HCT116 (cell line): ENCODE data around the gene ZC3H12D. TPM values are rescaled to one million over a fixed set of nuclear protein-coding genes. Genes with fewer than 3 reads are reported as not detected.
"Not testable (repeated sequence)": the region's sequence is repeated elsewhere in the genome, so short reads cannot be mapped to it uniquely, and the experiment has no call there.

ENCODE experiments used
- ATAC-seq: fragments of 200-7000 bp; cut with Tn5 transposase; 2 replicates; pipeline ENCODE4 v1.9.1; 2020; ENCODE audit warnings: mild to moderate bottlenecking, moderate library complexity
- BruUV-seq: library from RNA; stranded (reverse); fragments of 400-500 nt; replicated peaks from 2 replicates; lab custom pipeline; 2021; lab: Mats Ljungman, UMichigan
- CTCF ChIA-PET: fragments of 300-600 bp; sonication (Branson Sonifier 250); formaldehyde crosslinking; loops from one replicate; lab custom pipeline; 2021; ENCODE audit warnings: antibody characterized with exemption; lab: Charles Lee
- POLR2A ChIA-PET: fragments of 300-600, 350-600 bp; sonication (Branson Sonifier 250); formaldehyde crosslinking; loops from one replicate; lab custom pipeline; 2021; ENCODE audit warnings: antibody characterized with exemption; lab: Charles Lee
- RAD21 ChIA-PET, 2 experiments: fragments of 300-600 bp; sonication (Branson Sonifier 250); formaldehyde crosslinking; loops; one replicate each; lab custom pipeline; 2023; ENCODE audit warnings: low total read pairs in 2 of 2; ENCODE audit not compliant: uncharacterized antibody in 2 of 2, unreplicated experiment in 2 of 2, low non-redundant PET in 1 of 2; lab: Charles Lee
- DNase-seq: peaks from one replicate; pipeline ENCODE4 v3.0.0-alpha.2; 2010; ENCODE audit warnings: low read depth, low spot score
- H2AFZ ChIP-seq: fragments of 200-600 bp; shearing (Covaris generic), sonication (generic); 2 replicates; pipeline ENCODE4 v1.6.1; 2017; ENCODE audit warnings: low read depth, mixed run types, mixed read lengths, antibody characterized with exemption, low read length; ENCODE audit not compliant: poor library complexity, severe bottlenecking
- H3K27ac ChIP-seq: 2 replicates; pipeline ENCODE4 v1.5.1; 2012; ENCODE audit warnings: low read depth, low read length
- H3K27me3 ChIP-seq: fragments of 200-600 bp; sonication (generic); 2 replicates; pipeline ENCODE4 v1.6.1; 2016; ENCODE audit warnings: mixed run types, low read length, mixed read lengths; ENCODE audit not compliant: insufficient read depth
- H3K36me3 ChIP-seq, 2 experiments: fragments of 200-500 bp in 1 of 2; fragments of 200-600 bp in 1 of 2; sonication (Bioruptor generic) in 1 of 2; sonication (generic) in 1 of 2; 2 replicates each; pipeline versions ENCODE4 v1.5.1 to v1.6.1; 2014 to 2016; ENCODE audit warnings: low read length in 2 of 2, inconsistent platforms in 1 of 2, mixed read lengths in 1 of 2, mixed run types in 1 of 2; ENCODE audit not compliant: insufficient read depth in 2 of 2, control insufficient read depth in 1 of 2
- H3K4me1 ChIP-seq, 2 experiments: fragments of 200-600 bp in 1 of 2; sonication (generic) in 1 of 2; 2 replicates each; pipeline versions ENCODE4 v1.5.1 to v1.6.1; 2012 to 2017; ENCODE audit warnings: low read length in 2 of 2, inconsistent platforms in 1 of 2, mild to moderate bottlenecking in 1 of 2, mixed read lengths in 1 of 2, mixed run types in 1 of 2, moderate library complexity in 1 of 2; ENCODE audit not compliant: insufficient read depth in 2 of 2, control insufficient read depth in 1 of 2
- H3K4me2 ChIP-seq: fragments of 200-600 bp; sonication (generic); 2 replicates; pipeline ENCODE4 v1.6.1; 2017; ENCODE audit warnings: mixed run types, low read length, mixed read lengths
- H3K4me3 ChIP-seq, 2 experiments: fragments of 200-600 bp in 1 of 2; sonication (generic) in 1 of 2; replicated peaks in 1 of 2; 2 replicates each; pipeline ENCODE4 v1.5.1; 2011 to 2016; ENCODE audit warnings: low read length in 2 of 2, control low read depth in 1 of 2, low read depth in 1 of 2, mild to moderate bottlenecking in 1 of 2, mixed read lengths in 1 of 2, mixed run types in 1 of 2
- H3K79me2 ChIP-seq: fragments of 200-600 bp; sonication (generic); 2 replicates; pipeline ENCODE4 v1.6.1; 2017; ENCODE audit warnings: mild to moderate bottlenecking, mixed run types, low read length, moderate library complexity, mixed read lengths; ENCODE audit not compliant: insufficient read depth
- H3K9ac ChIP-seq: fragments of 200-600 bp; sonication (generic); 2 replicates; pipeline ENCODE4 v1.6.1; 2016; ENCODE audit warnings: low read length, mixed read lengths
- H3K9me2 ChIP-seq: fragments of 200-600 bp; sonication (generic), shearing (Covaris generic); 2 replicates; pipeline ENCODE4 v1.6.1; 2017; ENCODE audit warnings: mixed run types, mild to moderate bottlenecking, moderate library complexity; ENCODE audit not compliant: insufficient read depth
- H3K9me3 ChIP-seq, 2 experiments: fragments of 200-500 bp in 1 of 2; fragments of 200-600 bp in 1 of 2; sonication (Bioruptor generic) in 1 of 2; sonication (generic) in 1 of 2; 2 replicates each; pipeline ENCODE4 v1.6.1; 2014 to 2017; ENCODE audit warnings: low read length in 2 of 2, mixed read lengths in 2 of 2, inconsistent platforms in 1 of 2, low read depth in 1 of 2, mild to moderate bottlenecking in 1 of 2, mixed run types in 1 of 2, moderate library complexity in 1 of 2; ENCODE audit not compliant: control insufficient read depth in 1 of 2, insufficient read depth in 1 of 2
- H4K20me1 ChIP-seq: fragments of 200-600 bp; sonication (generic), shearing (Covaris generic); 2 replicates; pipeline ENCODE4 v1.6.1; 2017; ENCODE audit warnings: mixed run types, mild to moderate bottlenecking, moderate library complexity; ENCODE audit not compliant: insufficient read depth
- CBX3 ChIP-seq: IDR thresholded peaks from 2 replicates; pipeline ENCODE4 v1.6.1; 2012; ENCODE audit warnings: low read depth
- EGR1 ChIP-seq: IDR thresholded peaks from 2 replicates; pipeline ENCODE4 v1.6.1; 2012; ENCODE audit warnings: low read depth
- ELF1 ChIP-seq: IDR thresholded peaks from 2 replicates; pipeline ENCODE4 v1.6.1; 2012; ENCODE audit warnings: low read depth, borderline replicate concordance
- EZH2 ChIP-seq: fragments of 200-600 bp; sonication (generic); IDR thresholded peaks from 2 replicates; pipeline ENCODE4 v1.6.1; 2017; ENCODE audit warnings: antibody characterized with exemption, mixed run types
- EZH2phosphoT487 ChIP-seq: fragments of 200-600 bp; IDR thresholded peaks from 2 replicates; pipeline ENCODE4 v1.6.1; 2018; ENCODE audit warnings: antibody characterized with exemption, borderline replicate concordance
- FOSL1 ChIP-seq: IDR thresholded peaks from 2 replicates; pipeline ENCODE4 v1.6.1; 2012; ENCODE audit warnings: low read depth
- MAX ChIP-seq: IDR thresholded peaks from 2 replicates; pipeline ENCODE4 v1.6.1; 2012
- POLR2AphosphoS5 ChIP-seq: IDR thresholded peaks from 2 replicates; pipeline ENCODE4 v1.6.1; 2011; ENCODE audit warnings: mild to moderate bottlenecking, low read depth, low read length, moderate library complexity
- SIN3A ChIP-seq: IDR thresholded peaks from 2 replicates; pipeline ENCODE4 v1.6.1; 2012; ENCODE audit warnings: low read depth
- SP1 ChIP-seq: IDR thresholded peaks from 2 replicates; pipeline ENCODE4 v1.6.1; 2012; ENCODE audit warnings: low read depth
- SRF ChIP-seq: IDR thresholded peaks from 2 replicates; pipeline ENCODE4 v1.6.1; 2012; ENCODE audit warnings: low read depth
- TCF7L2 ChIP-seq: IDR thresholded peaks from 2 replicates; pipeline ENCODE4 v1.7.0; 2011; ENCODE audit warnings: borderline replicate concordance, inconsistent platforms; ENCODE audit not compliant: insufficient read depth, insufficient read length; ENCODE audit errors: extremely low read depth
- ZBTB33 ChIP-seq: IDR thresholded peaks from 2 replicates; pipeline ENCODE4 v1.6.1; 2011; ENCODE audit warnings: mild to moderate bottlenecking, low read length, moderate library complexity; ENCODE audit not compliant: insufficient replicate concordance; ENCODE audit errors: extremely low read depth
- ZFX ChIP-seq: fragments of 450-650 bp; IDR thresholded peaks from 2 replicates; pipeline ENCODE4 v1.6.1; 2017
- ZNF274 ChIP-seq: fragments of 200-500 bp; sonication (Bioruptor generic); IDR thresholded peaks from 2 replicates; pipeline ENCODE4 v1.6.1; 2014; ENCODE audit warnings: mild to moderate bottlenecking, low read depth, low read length, inconsistent platforms
- intact Hi-C: fragments of 100-400 bp; cut with micrococcal nuclease; formaldehyde crosslinking; loops from 2 replicates; pipeline ENCODE4 v1.10.0; 2022
- total RNA-seq: library from RNA; stranded (reverse); gene quantifications from one replicate; pipeline ENCODE4 v1.2.1, GENCODE V29; 2021; ENCODE audit not compliant: unreplicated experiment

ZC3H12D gene
- total RNA-seq, 1 experiment from 2014 or later: 0.30 TPM

GRCh38 chr6:149463781-149464180 is 21.0 kb downstream of the ZC3H12D start:
- H2AFZ ChIP-seq: no peak overlapping the region
- no peak for TF ChIP-seq POLR2AphosphoS5
- no peak for TF ChIP-seq ZNF274
- no peak for TF ChIP-seq SRF
- TF ChIP-seq EGR1: no peak
- TF ChIP-seq FOSL1: no peak
- TF ChIP-seq ZFX: no peak
- no peak for TF ChIP-seq MAX
- TF ChIP-seq EZH2: no peak
- no peak for TF ChIP-seq SP1
- no peak for TF ChIP-seq SIN3A
- no peak for TF ChIP-seq CBX3
- no peak for TF ChIP-seq ELF1
- no peak for TF ChIP-seq ZBTB33
- no peak for TF ChIP-seq TCF7L2
- no peak for TF ChIP-seq EZH2phosphoT487
- TF ChIP-seq, all 23 proteins: peak for 0
- ATAC-seq: no peak
- no peak for DNase-seq
- H3K9me3 ChIP-seq: no peaks in the 10 kb centered on the region
- no peak overlapping the region for H3K27ac ChIP-seq
- no peaks in the 10 kb centered on the region for H3K4me1 ChIP-seq
- H3K9ac ChIP-seq: no peak overlapping the region
- H3K4me2 ChIP-seq: no peak overlapping the region
- H3K4me3 ChIP-seq: no peak overlapping the region
- no peaks in the 10 kb centered on the region for H3K9me2 ChIP-seq
- H3K79me2 ChIP-seq: no peaks in the 10 kb centered on the region
- no peaks in the 10 kb centered on the region for H3K36me3 ChIP-seq
- intact Hi-C loops: no loop called here
- no TSS peak for BruUV-seq
- RAD21 ChIA-PET: no interaction called here
- no peaks in the 10 kb centered on the region for H4K20me1 ChIP-seq
- CTCF ChIA-PET: no interaction called here
- POLR2A ChIA-PET: no interaction called here
- H3K27me3 ChIP-seq: no peaks in the 10 kb centered on the region

GRCh38 chr6:149462712-149463111 is 22.1 kb downstream of the ZC3H12D start:
- H3K9me3 ChIP-seq, H4K20me1 ChIP-seq, BruUV-seq, intact Hi-C loops, H3K9me2 ChIP-seq, CTCF ChIA-PET, H3K4me1 ChIP-seq, ATAC-seq, H3K79me2 ChIP-seq, H3K27ac ChIP-seq, H3K36me3 ChIP-seq, H3K4me2 ChIP-seq, H3K9ac ChIP-seq, POLR2A ChIA-PET, H2AFZ ChIP-seq, RAD21 ChIA-PET, DNase-seq, H3K4me3 ChIP-seq, H3K27me3 ChIP-seq: not testable (repeated sequence)
